Measurements from ENCODE around the gene SNRPB2. TPM values are rescaled to one million over a fixed set of nuclear protein-coding genes. Genes with fewer than 3 reads are reported as not detected.

SNRPB2 gene
- total RNA-seq, 1 donor from 2014 or later: 67.2 TPM

GRCh38 chr20:16714751-16715150, 15.1 kb upstream of the SNRPB2 start:
- H3K4me3 Mint-ChIP-seq (ENCODE audit: low read depth): no peak overlapping the region
- no peaks in the 10 kb centered on the region for H3K9me3 Mint-ChIP-seq (ENCODE audit: low read depth)
- no peak for DNase-seq (ENCODE audit: low spot score, unreplicated experiment)
- H3K4me1 Mint-ChIP-seq (ENCODE audit: low read depth): no peaks in the 10 kb centered on the region
- H3K27me3 Mint-ChIP-seq: peaks cover 25% of the 10 kb centered on the region
- H3K36me3 Mint-ChIP-seq (ENCODE audit: insufficient read depth): no peaks in the 10 kb centered on the region
- H3K27ac Mint-ChIP-seq: no peak overlapping the region
- TF ChIP-seq, protein P1, sequence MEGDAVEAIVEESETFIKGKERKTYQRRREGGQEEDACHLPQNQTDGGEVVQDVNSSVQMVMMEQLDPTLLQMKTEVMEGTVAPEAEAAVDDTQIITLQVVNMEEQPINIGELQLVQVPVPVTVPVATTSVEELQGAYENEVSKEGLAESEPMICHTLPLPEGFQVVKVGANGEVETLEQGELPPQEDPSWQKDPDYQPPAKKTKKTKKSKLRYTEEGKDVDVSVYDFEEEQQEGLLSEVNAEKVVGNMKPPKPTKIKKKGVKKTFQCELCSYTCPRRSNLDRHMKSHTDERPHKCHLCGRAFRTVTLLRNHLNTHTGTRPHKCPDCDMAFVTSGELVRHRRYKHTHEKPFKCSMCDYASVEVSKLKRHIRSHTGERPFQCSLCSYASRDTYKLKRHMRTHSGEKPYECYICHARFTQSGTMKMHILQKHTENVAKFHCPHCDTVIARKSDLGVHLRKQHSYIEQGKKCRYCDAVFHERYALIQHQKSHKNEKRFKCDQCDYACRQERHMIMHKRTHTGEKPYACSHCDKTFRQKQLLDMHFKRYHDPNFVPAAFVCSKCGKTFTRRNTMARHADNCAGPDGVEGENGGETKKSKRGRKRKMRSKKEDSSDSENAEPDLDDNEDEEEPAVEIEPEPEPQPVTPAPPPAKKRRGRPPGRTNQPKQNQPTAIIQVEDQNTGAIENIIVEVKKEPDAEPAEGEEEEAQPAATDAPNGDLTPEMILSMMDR (IDR thresholded peaks at IDR 0.05; ENCODE audit: unreplicated experiment): no peak

GRCh38 chr20:16719421-16719820, 10.4 kb upstream of the SNRPB2 start:
- no peaks in the 10 kb centered on the region for H3K36me3 Mint-ChIP-seq (ENCODE audit: insufficient read depth)
- H3K4me1 Mint-ChIP-seq (ENCODE audit: low read depth): no peaks in the 10 kb centered on the region
- no peak for DNase-seq (ENCODE audit: low spot score, unreplicated experiment)
- TF ChIP-seq, protein P1 (IDR thresholded peaks at IDR 0.05; ENCODE audit: unreplicated experiment): no peak
- no peak overlapping the region for H3K27ac Mint-ChIP-seq
- peaks cover 52% of the 10 kb centered on the region for H3K27me3 Mint-ChIP-seq
- no peak overlapping the region for H3K4me3 Mint-ChIP-seq (ENCODE audit: low read depth)
- H3K9me3 Mint-ChIP-seq (ENCODE audit: low read depth): no peaks in the 10 kb centered on the region

- H3K27me3 Mint-ChIP-seq: peaks cover 36% of the 10 kb centered on the region
These were observed 746 bp upstream of the SNRPB2 start for GRCh38 chr20:16729080-16729479.

GRCh38 chr20:16732506-16733152, 2.8 kb downstream of the SNRPB2 start:
- Mint-ChIP-seq H3K27me3 (peaks cover 12% of the 10 kb centered on the region), H3K27ac (no peak overlapping the region), H3K36me3 (ENCODE audit: insufficient read depth) (peaks cover 11% of the 10 kb centered on the region), H3K9me3 (ENCODE audit: low read depth) (peaks cover 4% of the 10 kb centered on the region), H3K4me3 (ENCODE audit: low read depth) (no peak overlapping the region), H3K4me1 (ENCODE audit: low read depth) (peaks cover 13% of the 10 kb centered on the region)
- TF ChIP-seq, protein P1 (IDR thresholded peaks at IDR 0.05; ENCODE audit: unreplicated experiment): no peak
- no peak for DNase-seq (ENCODE audit: low spot score, unreplicated experiment)

More at GRCh38 chr20:16729080-16729479, 746 bp upstream of the SNRPB2 start:
- no peak for DNase-seq (ENCODE audit: low spot score, unreplicated experiment)
- TF ChIP-seq, protein P1 (IDR thresholded peaks at IDR 0.05; ENCODE audit: unreplicated experiment): no peak
- peak overlapping the region; percentile 100 for H3K4me3 Mint-ChIP-seq (ENCODE audit: low read depth)
- H3K36me3 Mint-ChIP-seq (ENCODE audit: insufficient read depth): peaks cover 7% of the 10 kb centered on the region
- peak overlapping the region; percentile 100 for H3K27ac Mint-ChIP-seq
- peaks cover 13% of the 10 kb centered on the region for H3K4me1 Mint-ChIP-seq (ENCODE audit: low read depth)
- H3K9me3 Mint-ChIP-seq (ENCODE audit: low read depth): peaks cover 4% of the 10 kb centered on the region

- no peak for DNase-seq (ENCODE audit: low spot score, unreplicated experiment)
- Mint-ChIP-seq H3K36me3 (ENCODE audit: insufficient read depth) (peaks cover 22% of the 10 kb centered on the region), H3K9me3 (ENCODE audit: low read depth) (no peaks in the 10 kb centered on the region), H3K4me3 (ENCODE audit: low read depth) (no peak overlapping the region), H3K27me3 (peaks cover 3% of the 10 kb centered on the region), H3K4me1 (ENCODE audit: low read depth) (peaks cover 2% of the 10 kb centered on the region), H3K27ac (peak overlapping the region; percentile 31)
- TF ChIP-seq, protein P1 (IDR thresholded peaks at IDR 0.05; ENCODE audit: unreplicated experiment): no peak
These were observed 10.7 kb downstream of the SNRPB2 start for GRCh38 chr20:16740365-16741072.

All from progenitor cell of endocrine pancreas (in vitro differentiated cells).